Kidney epithelial cell (primary cell): ENCODE data around the gene DPM1. TPM values are rescaled to one million over a fixed set of nuclear protein-coding genes. Genes with fewer than 3 reads are reported as not detected.

Source experiments
- DNase-seq: peaks from one replicate; pipeline ENCODE4 v3.0.0-alpha.2; 2010; ENCODE audit warnings: low read depth
- H3K27me3 ChIP-seq: 2 replicates; pipeline ENCODE4 v1.6.0; 2011; ENCODE audit warnings: low read length; ENCODE audit not compliant: control insufficient read depth, insufficient read depth
- H3K36me3 ChIP-seq: 2 replicates; pipeline ENCODE4 v1.5.1; 2011; ENCODE audit warnings: low read length; ENCODE audit not compliant: control insufficient read depth, insufficient read depth
- H3K4me3 ChIP-seq: 2 replicates; pipeline ENCODE4 v1.5.1; 2011; ENCODE audit warnings: low read depth, mild to moderate bottlenecking, control low read depth, low read length
- CTCF ChIP-seq: IDR thresholded peaks from 2 replicates; pipeline ENCODE4 v1.5.1; 2011; ENCODE audit warnings: mild to moderate bottlenecking, moderate library complexity, low read length, control low read depth, inconsistent platforms; ENCODE audit not compliant: insufficient read depth, poor library complexity, severe bottlenecking
- total RNA-seq: library from RNA; depleted of rRNA; stranded (reverse); fragments of >200 nt; gene quantifications from 2 replicates; pipeline ENCODE4 v1.2.3, GENCODE V29; 2015

Gene DPM1
- total RNA-seq, 1 donor from 2014 or later = 73.3 TPM

- Histone ChIP-seq H3K36me3 (peaks cover 2% of the 10 kb centered on the region), H3K4me3 (no peak overlapping the region), H3K27me3 (no peaks in the 10 kb centered on the region)
- no peak for DNase-seq
- no peak for TF ChIP-seq CTCF
Measured at GRCh38 chr20:50895111-50895830, 63.1 kb downstream of the DPM1 start.

- Histone ChIP-seq H3K4me3 (no peak overlapping the region), H3K36me3 (peaks cover 3% of the 10 kb centered on the region), H3K27me3 (no peaks in the 10 kb centered on the region)
- no peak for TF ChIP-seq CTCF
- no peak for DNase-seq
Measured at GRCh38 chr20:50893620-50894019, 64.7 kb downstream of the DPM1 start.

- TF ChIP-seq CTCF = no peak
Measured at GRCh38 chr20:50892394-50892793, 65.9 kb downstream of the DPM1 start.

GRCh38 chr20:50891138-50891537, 67.2 kb downstream of the DPM1 start:
- no peak for DNase-seq
- TF ChIP-seq CTCF = no peak
- Histone ChIP-seq H3K4me3 (no peak overlapping the region), H3K27me3 (no peaks in the 10 kb centered on the region), H3K36me3 (peaks cover 3% of the 10 kb centered on the region)

More at GRCh38 chr20:50892394-50892793, 65.9 kb downstream of the DPM1 start:
- Histone ChIP-seq H3K27me3 (no peaks in the 10 kb centered on the region), H3K4me3 (no peak overlapping the region), H3K36me3 (peaks cover 3% of the 10 kb centered on the region)
- DNase-seq = no peak

- Histone ChIP-seq H3K4me3 (no peak overlapping the region), H3K36me3 (peaks cover 1% of the 10 kb centered on the region), H3K27me3 (no peaks in the 10 kb centered on the region)
- TF ChIP-seq CTCF = no peak
- no peak for DNase-seq
Measured at GRCh38 chr20:50887576-50887975, 70.8 kb downstream of the DPM1 start.
